Upper lobe of left lung (tissue), 4 donors: ENCODE data around the gene CGB3.

Experiments used
- CTCF ChIP-seq, 6 experiments: fragments of 450-650 bp in 4 of 6; fragments of 200-600 bp in 2 of 6; sonication (generic) in 2 of 6; IDR thresholded peaks; one replicate each; pipeline ENCODE4 v1.5.1; 2016 to 2019; ENCODE audit warnings: antibody characterized with exemption in 6 of 6
- POLR2A ChIP-seq, 4 donors: fragments of 450-650 bp; IDR thresholded peaks; one replicate each; pipeline ENCODE4 v1.5.1; 2016 to 2017; ENCODE audit warnings: antibody characterized with exemption in 4 of 4, mild to moderate bottlenecking in 2 of 4

GRCh38 chr19:49009828-49010227 is 14.3 kb downstream of the CGB3 start:
- TF ChIP-seq CTCF (IDR thresholded peaks at IDR 0.05): no peak
- TF ChIP-seq POLR2A (IDR thresholded peaks at IDR 0.05): no peak
